Liver (tissue), 9 donors: ENCODE data around the gene TUBA4A. TPM values are rescaled to one million over a fixed set of nuclear protein-coding genes. Genes with fewer than 3 reads are reported as not detected.

Source experiments
- DNase-seq: peaks from one replicate; pipeline ENCODE4 v3.0.0-alpha.2; 2017; ENCODE audit warnings: low spot score
- H3K27ac ChIP-seq, 2 donors: one replicate each; pipeline ENCODE4 v1.7.0; 2013; ENCODE audit warnings: inconsistent platforms in 2 of 2, low read length in 2 of 2, control low read depth in 1 of 2, low read depth in 1 of 2, mild to moderate bottlenecking in 1 of 2
- H3K27me3 ChIP-seq, 4 donors: one replicate each; pipeline versions ENCODE4 v1.6.1 to v1.7.0; 2013; ENCODE audit warnings: low read length in 3 of 4, inconsistent platforms in 1 of 4, mild to moderate bottlenecking in 1 of 4, moderate library complexity in 1 of 4; ENCODE audit not compliant: control insufficient read depth in 4 of 4, insufficient read depth in 4 of 4
- H3K36me3 ChIP-seq, 4 donors: one replicate each; pipeline versions ENCODE4 v1.6.1 to v1.7.0; 2013; ENCODE audit warnings: low read length in 3 of 4, mild to moderate bottlenecking in 3 of 4, low read depth in 1 of 4, moderate library complexity in 1 of 4; ENCODE audit not compliant: control insufficient read depth in 4 of 4, insufficient read depth in 3 of 4
- H3K4me1 ChIP-seq, 4 donors: one replicate each; pipeline versions ENCODE4 v1.6.1 to v1.7.0; 2013; ENCODE audit warnings: low read length in 3 of 4, mild to moderate bottlenecking in 3 of 4, moderate library complexity in 1 of 4; ENCODE audit not compliant: control insufficient read depth in 4 of 4, insufficient read depth in 4 of 4
- H3K4me3 ChIP-seq, 3 donors: one replicate each; pipeline versions ENCODE4 v1.6.1 to v1.7.0; 2013; ENCODE audit warnings: low read length in 3 of 3, control low read depth in 1 of 3, low read depth in 1 of 3, mild to moderate bottlenecking in 1 of 3
- H3K9ac ChIP-seq, 2 donors: one replicate each; pipeline ENCODE4 v1.7.0; 2013; ENCODE audit warnings: low read length in 2 of 2, mild to moderate bottlenecking in 2 of 2, moderate library complexity in 2 of 2, control low read depth in 1 of 2, low read depth in 1 of 2
- H3K9me3 ChIP-seq, 4 donors: one replicate each; pipeline versions ENCODE4 v1.6.1 to v1.7.0; 2013; ENCODE audit warnings: low read length in 3 of 4; ENCODE audit not compliant: control insufficient read depth in 4 of 4
- CTCF ChIP-seq: fragments of 150-350 bp; IDR thresholded peaks from 2 replicates; pipeline ENCODE4 v1.5.1; 2017; ENCODE audit warnings: improper control_type of control experiment, low read depth, low read length; ENCODE audit not compliant: missing input control
- EGR1 ChIP-seq, 2 donors: IDR thresholded peaks; 2 replicates each; pipeline ENCODE4 v1.6.1; 2016 to 2018; ENCODE audit warnings: antibody characterized with exemption in 2 of 2, low read depth in 2 of 2
- FOXA1 ChIP-seq: IDR thresholded peaks from 2 replicates; pipeline ENCODE4 v1.6.1; 2016; ENCODE audit warnings: antibody characterized with exemption
- FOXA2 ChIP-seq: IDR thresholded peaks from 2 replicates; pipeline ENCODE4 v1.6.1; 2016; ENCODE audit warnings: antibody characterized with exemption
- GABPA ChIP-seq, 2 donors: IDR thresholded peaks in 1 of 2; conservative IDR thresholded peaks in 1 of 2; 2 replicates each; pipeline ENCODE4 v1.6.1; 2016; ENCODE audit warnings: antibody characterized with exemption in 2 of 2, mild to moderate bottlenecking in 1 of 2, moderate library complexity in 1 of 2
- HNF4A ChIP-seq, 2 donors: conservative IDR thresholded peaks; 2 replicates each; pipeline ENCODE4 v1.6.1; 2016; ENCODE audit warnings: antibody characterized with exemption in 2 of 2, mild to moderate bottlenecking in 2 of 2
- HNF4G ChIP-seq: IDR thresholded peaks from 2 replicates; pipeline ENCODE4 v1.6.1; 2016; ENCODE audit warnings: antibody characterized with exemption
- JUND ChIP-seq, 2 donors: IDR thresholded peaks; 2 replicates each; pipeline ENCODE4 v1.6.1; 2016; ENCODE audit warnings: antibody characterized with exemption in 2 of 2
- MAX ChIP-seq: IDR thresholded peaks from 2 replicates; pipeline ENCODE4 v1.6.1; 2016; ENCODE audit warnings: antibody characterized with exemption
- NR2F2 ChIP-seq: IDR thresholded peaks from 2 replicates; pipeline ENCODE4 v1.6.1; 2016; ENCODE audit warnings: antibody characterized with exemption
- RAD21 ChIP-seq, 2 donors: IDR thresholded peaks; 2 replicates each; pipeline ENCODE4 v1.6.1; 2016; ENCODE audit warnings: antibody characterized with exemption in 2 of 2, mild to moderate bottlenecking in 2 of 2
- RXRA ChIP-seq, 2 donors: IDR thresholded peaks; 2 replicates each; pipeline ENCODE4 v1.6.1; 2017 to 2018; ENCODE audit warnings: antibody characterized with exemption in 2 of 2, mild to moderate bottlenecking in 1 of 2
- SP1 ChIP-seq: IDR thresholded peaks from 2 replicates; pipeline ENCODE4 v1.6.1; 2018; ENCODE audit warnings: antibody characterized with exemption, mild to moderate bottlenecking
- TAF1 ChIP-seq: conservative IDR thresholded peaks from 2 replicates; pipeline ENCODE4 v1.6.1; 2016; ENCODE audit warnings: antibody characterized with exemption, mild to moderate bottlenecking
- YY1 ChIP-seq: IDR thresholded peaks from 2 replicates; pipeline ENCODE4 v1.6.1; 2016; ENCODE audit warnings: antibody characterized with exemption, mild to moderate bottlenecking
- WGBS: extraction: QIAGEN DNeasy Blood & Tissue Kit; methylation state at CpG from one replicate; pipeline ENCODE4 v1.1.7; 2013; 5-methylcytosine and 5-hydroxymethylcytosine counted together
- polyA plus RNA-seq, 2 donors: library from polyadenylated mRNA; stranded (reverse) in 1 of 2; unstranded in 1 of 2; fragments of 200-250 nt in 1 of 2; fragments of >200 nt in 1 of 2; fragmentation: Nextera tagmentation in 1 of 2; extraction: Ambion mirVana in 1 of 2; gene quantifications; one replicate each; pipeline versions ENCODE4 v1.2.1 to v1.2.3, GENCODE V29; 2013 to 2015
- total RNA-seq, 2 donors: library from RNA; depleted of rRNA; stranded (reverse); fragments of >200 nt; gene quantifications; one replicate each; pipeline ENCODE4 v1.2.3, GENCODE V29; 2014
- TF ChIP-seq, protein P1 (sequence below): IDR thresholded peaks from 2 replicates; pipeline ENCODE4 v1.6.1; 2016; ENCODE audit warnings: antibody characterized with exemption, mild to moderate bottlenecking
- TF ChIP-seq, protein P2 (sequence below): IDR thresholded peaks from 2 replicates; pipeline ENCODE4 v1.6.1; 2016; ENCODE audit warnings: antibody characterized with exemption
- TF ChIP-seq, protein P3 (sequence below): IDR thresholded peaks from 2 replicates; pipeline ENCODE4 v1.6.1; 2016; ENCODE audit warnings: antibody characterized with exemption
- donor health status: healthy.
- donor health status: healthy.
- donor health status: healthy.
- donor health status: healthy.
- donor health status: healthy.

The TUBA4A gene
- total and polyA plus RNA-seq, 4 donors, result 16.2 to 63.1 (median 31.6) TPM

- TF ChIP-seq, protein P1, sequence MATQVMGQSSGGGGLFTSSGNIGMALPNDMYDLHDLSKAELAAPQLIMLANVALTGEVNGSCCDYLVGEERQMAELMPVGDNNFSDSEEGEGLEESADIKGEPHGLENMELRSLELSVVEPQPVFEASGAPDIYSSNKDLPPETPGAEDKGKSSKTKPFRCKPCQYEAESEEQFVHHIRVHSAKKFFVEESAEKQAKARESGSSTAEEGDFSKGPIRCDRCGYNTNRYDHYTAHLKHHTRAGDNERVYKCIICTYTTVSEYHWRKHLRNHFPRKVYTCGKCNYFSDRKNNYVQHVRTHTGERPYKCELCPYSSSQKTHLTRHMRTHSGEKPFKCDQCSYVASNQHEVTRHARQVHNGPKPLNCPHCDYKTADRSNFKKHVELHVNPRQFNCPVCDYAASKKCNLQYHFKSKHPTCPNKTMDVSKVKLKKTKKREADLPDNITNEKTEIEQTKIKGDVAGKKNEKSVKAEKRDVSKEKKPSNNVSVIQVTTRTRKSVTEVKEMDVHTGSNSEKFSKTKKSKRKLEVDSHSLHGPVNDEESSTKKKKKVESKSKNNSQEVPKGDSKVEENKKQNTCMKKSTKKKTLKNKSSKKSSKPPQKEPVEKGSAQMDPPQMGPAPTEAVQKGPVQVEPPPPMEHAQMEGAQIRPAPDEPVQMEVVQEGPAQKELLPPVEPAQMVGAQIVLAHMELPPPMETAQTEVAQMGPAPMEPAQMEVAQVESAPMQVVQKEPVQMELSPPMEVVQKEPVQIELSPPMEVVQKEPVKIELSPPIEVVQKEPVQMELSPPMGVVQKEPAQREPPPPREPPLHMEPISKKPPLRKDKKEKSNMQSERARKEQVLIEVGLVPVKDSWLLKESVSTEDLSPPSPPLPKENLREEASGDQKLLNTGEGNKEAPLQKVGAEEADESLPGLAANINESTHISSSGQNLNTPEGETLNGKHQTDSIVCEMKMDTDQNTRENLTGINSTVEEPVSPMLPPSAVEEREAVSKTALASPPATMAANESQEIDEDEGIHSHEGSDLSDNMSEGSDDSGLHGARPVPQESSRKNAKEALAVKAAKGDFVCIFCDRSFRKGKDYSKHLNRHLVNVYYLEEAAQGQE, result no peak
- peak; percentile 88 for TF ChIP-seq YY1
These were observed 24.2 kb downstream of the TUBA4A start, which contains the start of the genes ANKZF1 and ATG9A (continued) for GRCh38 chr2:219229305-219230058.

DNA sequence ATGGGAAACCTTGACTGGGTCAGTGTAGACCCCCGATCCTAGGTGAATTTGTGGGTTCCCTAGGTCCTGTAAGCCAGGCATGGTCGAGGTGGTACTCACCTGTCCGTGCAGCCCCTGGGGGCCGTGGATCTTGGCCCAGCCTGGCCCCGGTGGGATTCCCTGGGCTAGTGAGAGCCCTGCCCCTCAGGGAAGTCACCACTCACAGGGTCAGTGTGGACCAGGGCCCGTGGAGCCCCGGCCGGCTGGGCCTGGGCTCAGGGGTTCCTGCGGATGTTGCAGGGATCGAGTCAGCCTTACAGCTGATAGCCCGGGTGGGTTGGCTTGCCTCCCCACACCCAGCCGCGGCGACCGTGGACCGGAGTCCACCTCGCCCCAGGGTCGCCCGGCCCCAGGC lies 24.8 kb downstream of the TUBA4A start:
- H3K36me3 ChIP-seq, result peaks cover 8 to 41% (median 36%) of the 10 kb centered on the region in 4 donors
- H3K27me3 ChIP-seq, result no peaks in the 10 kb centered on the region
- peaks cover 7 to 22% (median 18%) of the 10 kb centered on the region in 4 donors for H3K4me1 ChIP-seq
- peak overlapping the region; percentile 90 to 97 for H3K27ac ChIP-seq
- DNase-seq, result no peak
- peak overlapping the region; percentile 75 to 94 (median 87) for H3K4me3 ChIP-seq
- no peaks in the 10 kb centered on the region for H3K9me3 ChIP-seq
- TF ChIP-seq SP1 (no peak), MAX (no peak), TAF1 (no peak), JUND (IDR thresholded peaks at IDR 0.05) (no peak), HNF4A (conservative IDR thresholded peaks at IDR 0.05) (no peak), RAD21 (IDR thresholded peaks at IDR 0.05) (no peak), CTCF (no peak), HNF4G (no peak), YY1 (no peak), FOXA1 (no peak), RXRA (IDR thresholded peaks at IDR 0.05) (no peak), EGR1 (IDR thresholded peaks at IDR 0.05; ENCODE audit: low read depth in 2 of 2) (no peak), FOXA2 (no peak), NR2F2 (no peak), GABPA (IDR thresholded peaks at IDR 0.05 in 1 of 2, conservative IDR thresholded peaks at IDR 0.05 in 1 of 2) (no peak)
- TF ChIP-seq, protein P2, sequence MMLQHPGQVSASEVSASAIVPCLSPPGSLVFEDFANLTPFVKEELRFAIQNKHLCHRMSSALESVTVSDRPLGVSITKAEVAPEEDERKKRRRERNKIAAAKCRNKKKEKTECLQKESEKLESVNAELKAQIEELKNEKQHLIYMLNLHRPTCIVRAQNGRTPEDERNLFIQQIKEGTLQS, result no peak
- TF ChIP-seq, protein P3, sequence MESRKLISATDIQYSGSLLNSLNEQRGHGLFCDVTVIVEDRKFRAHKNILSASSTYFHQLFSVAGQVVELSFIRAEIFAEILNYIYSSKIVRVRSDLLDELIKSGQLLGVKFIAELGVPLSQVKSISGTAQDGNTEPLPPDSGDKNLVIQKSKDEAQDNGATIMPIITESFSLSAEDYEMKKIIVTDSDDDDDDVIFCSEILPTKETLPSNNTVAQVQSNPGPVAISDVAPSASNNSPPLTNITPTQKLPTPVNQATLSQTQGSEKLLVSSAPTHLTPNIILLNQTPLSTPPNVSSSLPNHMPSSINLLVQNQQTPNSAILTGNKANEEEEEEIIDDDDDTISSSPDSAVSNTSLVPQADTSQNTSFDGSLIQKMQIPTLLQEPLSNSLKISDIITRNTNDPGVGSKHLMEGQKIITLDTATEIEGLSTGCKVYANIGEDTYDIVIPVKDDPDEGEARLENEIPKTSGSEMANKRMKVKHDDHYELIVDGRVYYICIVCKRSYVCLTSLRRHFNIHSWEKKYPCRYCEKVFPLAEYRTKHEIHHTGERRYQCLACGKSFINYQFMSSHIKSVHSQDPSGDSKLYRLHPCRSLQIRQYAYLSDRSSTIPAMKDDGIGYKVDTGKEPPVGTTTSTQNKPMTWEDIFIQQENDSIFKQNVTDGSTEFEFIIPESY, result no peak
- TF ChIP-seq, protein P1, result no peak
- WGBS, result 3% methylated on average over 19 of the region's 19 CpGs
- peak overlapping the region; percentile 85 to 89 for H3K9ac ChIP-seq
